IPS-11a (cell line): ENCODE measurements around the gene DDX47.
"Not testable (repeated sequence)": the region's sequence is repeated elsewhere in the genome, so short reads cannot be mapped to it uniquely, and the experiment has no call there.

Experiments used
- H3K4me3 ChIP-seq: one replicate; pipeline ENCODE4 v1.5.1; 2013; ENCODE audit warnings: low read depth, low read length, control low read depth

The DDX47 gene

DNA sequence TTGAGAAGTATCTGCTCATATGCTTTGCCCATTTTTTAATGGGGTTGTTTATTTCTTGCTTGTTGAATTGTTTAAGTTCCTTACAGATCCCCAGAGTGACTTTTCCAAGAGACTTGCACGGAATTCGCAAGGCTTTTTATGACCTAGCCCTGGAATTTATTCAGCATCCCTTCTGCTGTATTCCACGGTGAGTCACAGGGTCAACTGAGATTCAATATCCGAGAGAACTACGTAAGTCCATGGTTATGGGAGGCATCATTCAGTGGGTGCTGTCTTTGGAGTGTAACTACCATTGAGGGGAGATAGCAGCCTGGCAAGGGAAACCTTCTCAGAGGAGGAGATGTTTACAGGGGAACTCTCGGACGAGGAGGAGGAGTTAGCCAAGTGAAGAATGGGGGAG is 57.3 kb downstream of the DDX47 start:
- no peak overlapping the region for H3K4me3 ChIP-seq

DNA sequence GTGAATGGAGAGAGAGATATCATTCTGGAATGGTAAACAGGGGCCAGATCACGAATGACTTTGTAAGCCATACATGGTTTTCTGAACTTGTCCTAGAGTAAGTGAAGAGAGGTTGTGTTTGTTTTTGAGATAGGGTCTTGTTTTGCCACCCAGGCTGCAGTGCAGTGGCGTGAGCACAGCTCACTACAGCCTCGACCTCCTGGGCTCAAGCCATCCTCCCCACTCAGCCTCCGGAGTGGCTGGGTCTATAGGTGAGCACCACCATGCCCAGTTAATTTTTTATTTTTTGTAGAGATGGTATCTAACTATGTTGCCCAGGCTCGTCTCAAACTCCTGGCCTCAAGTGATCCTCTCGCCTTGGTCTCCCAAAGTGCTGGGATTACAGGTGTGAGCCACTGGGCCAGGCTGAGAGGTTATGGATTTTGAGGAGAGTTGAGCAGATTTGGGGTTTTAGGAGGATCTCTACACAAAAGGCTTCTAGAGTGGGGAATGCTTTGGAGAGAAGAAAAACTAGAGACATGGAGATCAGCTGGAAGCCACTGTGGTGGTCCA is 58.5 kb downstream of the DDX47 start:
- H3K4me3 ChIP-seq: no peak overlapping the region

DNA sequence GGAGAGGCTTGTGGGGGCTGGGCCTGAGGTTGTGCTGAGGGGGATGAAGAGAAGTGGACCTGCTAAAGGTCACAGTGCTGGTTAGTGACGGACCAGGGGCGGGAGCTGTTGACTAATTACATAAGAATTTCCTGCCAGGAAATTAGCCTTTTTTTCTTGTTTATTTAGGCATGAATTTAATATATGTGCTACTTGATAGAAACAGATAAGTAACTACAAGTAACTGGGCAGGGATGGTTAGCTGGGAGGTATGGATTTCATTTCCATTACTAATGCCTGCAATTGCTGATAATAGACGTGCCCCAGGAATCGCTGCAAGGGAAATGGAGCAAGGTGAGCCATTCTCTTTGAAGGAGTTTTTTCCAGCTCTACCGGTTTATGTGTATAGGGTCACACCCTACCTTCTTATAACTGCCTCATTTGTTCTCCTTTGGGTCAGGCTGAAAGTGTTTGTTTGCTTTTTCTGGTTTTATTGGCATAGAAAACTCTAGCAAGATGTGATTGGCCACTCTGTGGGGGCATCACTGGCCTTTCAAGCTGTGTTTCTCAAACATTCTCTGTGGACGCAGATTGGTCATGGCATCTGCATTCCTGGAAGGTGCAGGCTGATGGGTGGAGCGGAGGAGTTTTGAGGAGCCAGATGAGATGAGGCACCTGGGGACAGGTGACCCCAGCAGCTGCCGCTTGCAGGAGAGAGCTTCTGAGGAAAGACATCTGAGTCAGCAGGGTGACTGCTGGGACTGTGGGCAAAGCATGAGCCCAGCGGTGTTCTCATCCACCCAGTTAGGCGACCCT is 59.2 kb downstream of the DDX47 start:
- H3K4me3 ChIP-seq: no peak overlapping the region

DNA sequence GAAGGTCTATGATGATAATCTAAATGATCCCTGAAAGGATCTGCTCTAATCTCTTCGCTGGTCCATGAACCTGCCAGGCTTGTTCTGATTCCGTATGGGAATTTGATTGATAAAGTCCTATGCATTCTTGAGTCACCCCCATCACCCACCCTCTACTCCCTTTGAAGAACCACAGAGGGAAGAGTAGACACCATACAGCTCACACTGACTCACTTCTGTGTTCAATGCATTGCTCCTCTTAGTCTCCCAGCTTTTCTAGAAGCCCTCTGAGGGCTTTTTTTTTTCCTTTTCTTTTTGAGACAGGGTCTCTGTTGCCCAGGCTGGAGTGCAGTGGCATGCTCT is 59.8 kb downstream of the DDX47 start:
- H3K4me3 ChIP-seq: no peak overlapping the region

DNA sequence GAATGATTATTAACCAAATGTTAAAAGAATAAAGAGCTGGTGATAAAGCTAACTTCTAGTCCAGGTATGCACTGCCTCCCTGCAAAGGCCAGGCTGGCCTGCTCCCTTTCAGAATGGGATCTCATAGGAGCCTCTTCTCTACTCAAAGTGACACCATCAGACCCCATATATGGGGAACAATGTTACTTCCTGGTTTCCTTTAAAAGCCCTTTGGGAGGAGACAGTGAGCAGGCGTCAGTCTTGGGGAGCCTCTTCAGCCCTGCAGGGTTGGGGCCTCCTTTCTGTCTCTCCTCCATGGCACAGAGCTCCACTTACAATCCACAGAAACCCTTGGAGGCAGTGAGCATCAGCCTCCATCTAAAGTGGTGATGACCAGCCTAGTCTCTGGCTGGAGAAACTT is 60.9 kb downstream of the DDX47 start:
- no peak overlapping the region for H3K4me3 ChIP-seq

DNA sequence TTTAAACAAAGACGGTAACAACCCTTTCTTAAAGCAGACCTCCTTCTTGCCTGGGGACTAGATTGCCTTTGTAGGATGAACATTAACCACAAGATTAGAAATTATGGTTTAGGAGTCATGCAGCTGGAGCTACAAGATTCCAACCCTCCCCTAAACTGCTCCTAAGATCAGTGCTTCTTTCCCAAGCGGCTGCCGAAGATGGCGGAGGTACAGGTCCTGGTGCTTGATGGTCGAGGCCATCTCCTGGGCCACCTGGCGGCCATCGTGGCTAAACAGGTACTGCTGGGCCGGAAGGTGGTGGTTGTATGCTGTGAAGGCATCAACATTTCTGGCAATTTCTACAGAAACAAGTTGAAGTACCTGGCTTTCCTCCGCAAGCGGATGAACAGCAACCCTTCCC is 62.2 kb downstream of the DDX47 start:
- not testable (repeated sequence) for H3K4me3 ChIP-seq

DNA sequence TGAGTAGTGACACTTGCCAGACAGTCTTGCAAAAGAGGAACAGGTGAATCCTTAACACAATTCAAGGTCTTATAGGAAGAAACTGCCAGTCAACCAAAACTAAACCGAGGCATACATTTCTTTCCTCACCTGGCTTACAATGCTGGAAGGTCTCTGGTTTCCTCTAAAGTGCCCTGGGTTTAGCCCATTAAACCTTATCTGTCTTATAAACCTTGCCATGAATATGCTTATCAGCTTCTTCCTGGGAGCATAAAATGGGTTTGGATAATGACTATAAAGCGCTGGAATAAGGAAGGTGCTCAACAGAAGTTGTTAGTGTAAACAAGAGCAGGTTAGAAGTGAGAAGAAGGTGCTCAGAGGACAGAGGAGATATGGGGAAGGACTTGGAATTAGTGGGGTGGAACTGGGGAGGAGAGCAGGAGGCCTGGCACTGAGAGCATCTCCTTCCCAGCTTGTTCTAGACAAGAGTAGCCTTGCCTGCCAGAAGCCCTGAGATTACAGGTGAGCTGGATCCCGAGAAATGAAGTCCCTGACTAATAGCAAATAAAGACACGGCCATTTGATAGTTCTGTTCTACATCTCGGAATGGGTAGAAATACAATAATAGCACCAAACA is 64.1 kb downstream of the DDX47 start:
- no peak overlapping the region for H3K4me3 ChIP-seq

DNA sequence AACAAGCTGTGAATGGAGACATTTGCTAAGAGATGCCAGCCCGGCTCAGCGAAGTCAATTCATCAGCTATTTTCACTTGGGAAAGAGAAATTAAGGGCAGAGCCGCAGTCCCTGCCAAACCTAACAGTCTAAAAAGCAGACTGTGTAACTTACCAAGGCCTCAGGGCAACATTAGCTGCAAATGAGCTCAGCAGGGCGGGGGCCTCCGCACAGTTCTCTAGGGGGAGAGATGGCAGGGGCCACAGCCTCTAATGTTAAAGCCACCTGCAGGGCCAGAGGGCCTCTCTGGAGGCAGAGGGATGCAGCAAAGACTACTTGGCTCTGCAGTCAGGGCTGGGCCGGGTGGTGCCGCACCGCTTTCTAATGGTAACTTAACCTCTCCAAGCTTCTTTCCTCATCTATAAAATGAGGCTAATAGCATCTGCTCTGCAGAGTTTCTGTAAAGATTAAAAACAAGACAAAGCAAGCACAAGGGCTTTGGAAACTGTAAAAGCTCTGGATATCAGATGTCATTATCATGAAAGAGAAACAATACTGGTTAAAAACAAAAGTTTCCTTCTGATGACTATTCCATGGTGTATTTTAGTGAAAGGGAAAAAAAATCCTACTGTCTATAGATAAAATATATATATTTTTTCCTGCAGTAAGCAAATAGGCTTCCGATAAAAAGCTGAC is 64.8 kb downstream of the DDX47 start:
- no peak overlapping the region for H3K4me3 ChIP-seq
